Transverse colon (tissue), 4 donors: Measurements from ENCODE around the gene PGD.
"Not testable (repeated sequence)": the region's sequence is repeated elsewhere in the genome, so short reads cannot be mapped to it uniquely, and the experiment has no call there.

Source experiments
- CTCF ChIP-seq, 5 experiments: fragments of 200-600 bp in 3 of 5; fragments of 450-650 bp in 2 of 5; sonication (generic) in 3 of 5; IDR thresholded peaks; 1 replicate in 2 of 5; 2 replicates in 3 of 5; pipeline ENCODE4 v1.5.1; 2016 to 2017; ENCODE audit warnings: antibody characterized with exemption in 5 of 5, inconsistent platforms in 3 of 5, mild to moderate bottlenecking in 2 of 5, moderate library complexity in 1 of 5
- POLR2A ChIP-seq: fragments of 450-650 bp; IDR thresholded peaks from one replicate; pipeline ENCODE4 v1.6.1; 2016; ENCODE audit warnings: antibody characterized with exemption, mild to moderate bottlenecking, moderate library complexity
- POLR2AphosphoS5 ChIP-seq, 3 donors: sonication (generic); formaldehyde crosslinking; IDR thresholded peaks; one replicate each; pipeline ENCODE4 v1.6.1; 2016; ENCODE audit warnings: antibody characterized with exemption in 3 of 3

- not testable (repeated sequence) for TF ChIP-seq CTCF (IDR thresholded peaks at IDR 0.05); POLR2A; POLR2AphosphoS5 (IDR thresholded peaks at IDR 0.05)
These were observed 19.9 kb downstream of the PGD start for GRCh38 chr1:10418741-10419140.
